ENCODE results near the gene ZNF775.

The ZNF775 gene

DNA sequence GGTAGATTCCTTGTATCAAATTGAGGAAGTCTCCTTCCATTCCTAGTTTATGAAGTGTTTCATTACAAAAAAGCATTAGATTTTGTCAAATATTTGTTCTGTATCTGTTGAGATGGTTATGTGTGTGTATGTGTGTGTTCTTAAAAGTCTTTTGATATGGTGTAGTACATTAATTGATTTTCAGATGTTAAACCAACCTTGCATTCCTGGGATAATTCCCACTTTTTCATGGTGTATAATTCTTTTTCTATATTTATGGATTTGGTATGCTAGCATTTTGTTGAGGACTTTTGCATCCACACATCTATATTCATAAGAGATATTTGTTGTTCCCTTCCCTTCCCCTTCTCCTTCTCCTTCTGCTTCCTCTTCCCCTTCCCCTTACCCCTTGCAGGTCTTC, 62.4 kb downstream of the ZNF775 start:
- DNase-seq (ENCODE audit: low spot score), result no peak

DNA sequence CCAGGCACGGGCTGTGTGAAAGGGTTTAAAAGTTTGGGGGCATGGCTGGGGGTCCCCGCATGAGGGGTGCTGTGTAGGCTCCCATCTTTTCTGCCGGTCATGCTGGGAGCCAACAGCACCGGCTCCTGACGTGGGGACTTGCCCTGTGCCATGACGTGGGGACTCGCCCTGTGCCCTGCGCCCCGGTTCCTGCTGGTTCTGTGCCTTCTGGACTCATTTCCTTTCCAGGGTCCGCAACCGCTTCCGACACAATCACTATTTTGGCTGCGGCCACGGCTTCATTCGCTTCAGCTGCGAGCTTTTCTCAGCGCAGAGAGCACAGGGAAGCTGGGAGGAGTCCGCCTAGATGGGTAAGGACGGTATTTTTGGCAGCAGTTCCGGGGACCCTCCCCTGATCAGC, 63.7 kb downstream of the ZNF775 start:
- no peak for DNase-seq (ENCODE audit: low spot score)

DNA sequence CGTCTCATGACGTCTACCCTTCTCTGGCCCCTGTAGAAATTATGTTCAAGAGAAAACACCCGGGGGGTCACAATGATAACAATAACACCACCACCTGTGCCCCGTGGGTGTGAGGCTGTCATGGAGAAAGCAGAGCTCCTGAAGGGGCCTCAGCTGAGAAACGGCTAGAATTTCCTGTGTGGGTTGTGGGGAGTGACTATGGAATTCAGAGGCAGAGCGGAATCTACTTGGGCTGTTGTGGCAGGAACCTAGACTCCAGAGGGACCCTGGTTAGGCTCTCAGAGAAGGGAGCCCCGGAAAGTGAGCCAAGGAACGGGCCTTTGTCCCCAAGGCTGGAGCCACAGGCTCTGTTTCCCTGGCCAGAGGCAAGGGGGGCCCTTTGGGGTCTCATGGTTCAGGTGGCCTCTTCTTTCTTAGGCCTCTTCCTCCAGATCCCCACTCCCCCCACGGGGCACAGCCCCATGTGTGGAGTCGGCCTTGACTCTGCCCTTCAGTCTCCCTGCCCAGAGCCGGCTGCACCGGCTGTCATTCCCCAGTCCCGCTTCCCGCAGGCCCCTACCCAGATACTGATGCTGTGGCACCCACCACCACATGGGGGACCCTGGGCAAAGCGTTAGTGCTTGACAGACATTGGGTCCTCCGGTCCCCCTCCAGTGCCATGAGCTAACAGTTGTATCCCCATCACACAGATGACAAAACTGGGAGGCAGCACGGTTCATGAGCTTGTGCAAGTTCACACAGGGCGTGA, 64.8 kb downstream of the ZNF775 start:
- DNase-seq (ENCODE audit: low spot score), result no peak

DNA sequence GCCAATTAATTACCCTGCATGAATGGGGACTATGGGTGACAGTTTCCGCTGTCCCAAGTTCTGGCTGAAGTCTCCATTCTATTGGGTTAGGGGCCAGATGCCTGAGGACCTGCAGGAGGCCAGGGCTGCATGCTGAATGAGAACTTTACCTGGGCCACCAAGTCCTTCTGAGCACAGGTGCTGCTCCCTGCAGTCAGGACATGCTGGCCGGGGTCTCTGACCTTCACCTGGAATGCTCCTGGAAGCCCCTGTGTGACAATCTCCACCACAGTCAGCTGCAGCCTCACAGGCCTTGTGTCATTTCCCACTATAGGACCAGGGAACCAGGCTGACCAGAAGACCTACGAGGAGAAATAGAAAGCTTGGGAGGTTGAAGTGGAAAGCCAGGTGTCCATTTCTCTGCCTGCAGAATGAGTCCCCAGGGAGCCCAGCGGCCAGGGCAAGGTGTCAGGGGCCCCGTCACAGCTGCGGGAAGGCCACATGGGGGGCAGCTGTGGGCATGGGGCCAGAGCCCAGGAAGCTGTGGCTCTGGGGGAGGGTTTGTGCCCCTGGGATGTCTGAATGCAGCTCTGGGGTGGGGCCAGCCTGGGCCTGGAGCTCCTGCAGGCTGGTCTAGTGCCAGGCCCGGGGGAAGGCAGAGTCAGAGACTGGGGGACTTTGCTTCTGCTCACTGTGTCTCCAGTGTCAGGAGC, 65.7 kb downstream of the ZNF775 start:
- no peak for DNase-seq (ENCODE audit: low spot score)

DNA sequence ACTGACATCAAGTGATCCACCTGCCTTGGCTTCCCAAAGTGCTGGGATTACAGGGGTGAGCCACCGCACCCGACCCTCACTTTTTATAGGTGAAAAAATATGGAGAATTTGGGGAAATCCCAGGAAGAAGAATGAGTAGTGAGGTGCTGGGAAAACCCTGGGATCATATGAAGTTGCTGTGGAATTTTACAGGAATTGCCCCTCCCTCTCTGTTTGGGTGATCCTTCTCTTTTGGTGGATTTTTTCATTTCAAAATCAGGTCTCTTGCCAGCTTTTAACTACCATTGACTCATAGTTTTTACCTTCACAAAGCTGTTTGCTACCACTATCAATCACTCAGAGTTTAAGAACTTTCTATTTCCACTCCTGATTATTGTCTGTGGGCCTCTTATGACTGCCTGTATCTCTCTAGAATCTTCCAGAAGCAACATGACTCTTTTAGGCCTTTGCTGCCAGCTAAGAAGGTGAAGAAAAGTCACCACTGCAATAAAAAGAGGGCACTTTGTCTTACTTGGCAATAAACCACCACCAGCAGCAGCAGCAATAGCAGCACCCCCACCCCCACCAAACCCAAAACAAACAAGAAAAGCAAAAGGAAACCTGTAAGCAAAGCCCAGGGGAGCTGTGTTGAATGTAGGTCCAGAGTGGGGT, 67.3 kb downstream of the ZNF775 start:
- DNase-seq (ENCODE audit: low spot score), result no peak
